Retinal pigment epithelial cell (primary cell): ENCODE data around the gene AGPAT3.

Source experiments
- DNase-seq: peaks from one replicate; pipeline ENCODE4 v3.0.0-alpha.2; 2010; ENCODE audit warnings: low read depth
- H3K4me3 ChIP-seq: 2 replicates; pipeline ENCODE4 v1.5.1; 2011; ENCODE audit warnings: mild to moderate bottlenecking, low read length, control low read depth, moderate library complexity
- CTCF ChIP-seq: conservative IDR thresholded peaks from 2 replicates; pipeline ENCODE4 v1.5.1; 2011; ENCODE audit warnings: low read depth, low read length, control low read depth, inconsistent platforms

Gene AGPAT3

GRCh38 chr21:43903451-43904091 lies 38.5 kb downstream of the AGPAT3 start:
- no peak overlapping the region for H3K4me3 ChIP-seq
- no peak for TF ChIP-seq CTCF
- DNase-seq = no peak

- H3K4me3 ChIP-seq = no peak overlapping the region
- no peak for TF ChIP-seq CTCF
- no peak for DNase-seq
Measured at GRCh38 chr21:43904331-43904781, 39.3 kb downstream of the AGPAT3 start.

DNA sequence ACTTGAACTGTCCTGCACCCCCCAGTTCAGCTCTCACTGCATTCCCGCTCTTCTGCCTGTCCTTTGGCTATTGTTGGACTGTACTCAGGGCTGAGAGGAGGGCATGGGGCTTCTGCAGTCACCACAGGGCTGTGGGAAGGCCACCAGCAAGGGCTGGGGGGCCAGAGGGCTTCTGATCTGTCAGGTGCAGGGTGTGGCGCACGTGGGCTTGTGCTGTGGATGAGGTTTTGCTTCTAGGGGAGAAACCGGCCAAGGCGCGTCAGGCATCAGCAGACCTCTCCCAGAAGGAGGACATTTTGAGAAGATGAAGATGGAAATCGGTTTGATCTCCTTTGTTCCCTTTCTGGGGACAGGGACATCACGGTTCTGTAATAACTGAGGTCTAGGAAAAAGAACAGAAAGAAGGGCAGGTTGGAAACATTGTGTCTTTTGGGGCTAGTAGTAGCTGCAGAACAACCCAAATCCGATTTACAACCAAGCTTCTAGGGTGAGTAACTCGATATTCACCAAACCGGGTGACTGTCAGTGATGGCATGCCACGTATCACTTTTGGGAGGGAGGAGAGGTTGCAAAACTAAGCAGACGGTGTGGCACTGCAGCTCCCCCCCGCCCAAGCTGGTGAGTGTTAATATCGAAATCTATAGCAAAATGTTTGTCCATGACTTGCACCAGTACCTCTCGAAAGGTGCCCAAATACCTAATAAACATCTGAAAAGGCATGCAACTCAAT lies 40.9 kb downstream of the AGPAT3 start:
- DNase-seq = no peak
- no peak overlapping the region for H3K4me3 ChIP-seq
- TF ChIP-seq CTCF = no peak

DNA sequence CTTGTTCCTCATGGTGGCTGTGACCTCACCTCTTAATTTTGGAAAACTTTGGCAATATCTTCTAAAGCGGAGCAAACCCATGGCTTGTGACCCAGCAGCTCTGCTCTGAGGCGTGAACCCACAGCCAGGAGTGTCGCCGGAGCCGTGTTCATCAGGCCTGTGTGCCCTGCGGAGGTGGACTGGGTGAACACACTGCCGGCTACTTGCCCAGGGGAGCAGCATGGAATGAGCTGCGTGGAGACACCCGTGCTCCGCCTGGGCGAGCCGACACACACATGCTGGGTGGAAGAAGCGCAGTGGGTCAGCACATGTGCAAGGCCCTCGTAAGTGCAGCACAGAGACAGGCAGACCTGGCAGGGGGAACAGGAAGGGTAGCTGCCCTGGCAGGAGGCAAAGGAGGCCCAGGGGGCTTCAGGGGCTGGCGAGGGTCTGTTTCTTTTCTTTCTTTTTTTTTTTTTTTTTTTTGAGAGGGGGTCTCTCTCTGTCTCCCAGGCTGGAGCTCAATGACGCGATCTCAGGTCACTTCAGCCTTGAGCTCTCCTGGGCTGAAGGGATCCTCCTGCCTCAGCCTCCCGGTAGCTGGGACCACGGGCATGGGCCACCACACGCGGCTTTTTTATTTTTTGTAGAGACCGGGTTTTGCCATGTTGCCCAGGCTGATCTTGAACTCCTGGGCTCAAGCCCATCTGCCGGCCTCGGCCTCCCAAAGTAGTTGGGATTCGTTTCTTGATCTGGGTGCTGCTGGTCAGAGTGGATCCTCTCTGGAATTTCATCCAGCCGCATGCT lies 41.8 kb downstream of the AGPAT3 start:
- DNase-seq = no peak
- no peak overlapping the region for H3K4me3 ChIP-seq
- no peak for TF ChIP-seq CTCF

- no peak overlapping the region for H3K4me3 ChIP-seq
- TF ChIP-seq CTCF = no peak
- DNase-seq = no peak
Measured at GRCh38 chr21:43907751-43908150, 42.7 kb downstream of the AGPAT3 start.

GRCh38 chr21:43908167-43908566 lies 43.1 kb downstream of the AGPAT3 start:
- no peak for DNase-seq
- TF ChIP-seq CTCF = no peak

More at GRCh38 chr21:43908167-43908566, 43.1 kb downstream of the AGPAT3 start:
- no peak overlapping the region for H3K4me3 ChIP-seq
